MM.1S (cell line): ENCODE measurements around the gene MNT.

Source experiments
- DNase-seq: peaks from one replicate; pipeline ENCODE4 v3.0.0-alpha.2; 2015
- H2AFZ ChIP-seq: fragments of 300-600 bp; sonication (generic); 2 replicates; pipeline ENCODE4 v1.6.0; 2016; ENCODE audit warnings: antibody characterized with exemption, low read length
- H3F3A ChIP-seq: fragments of 300-600 bp; sonication (generic); 2 replicates; pipeline ENCODE4 v1.6.1; 2016; ENCODE audit warnings: mild to moderate bottlenecking, antibody characterized with exemption, low read length, moderate library complexity, mixed read lengths; ENCODE audit not compliant: insufficient read depth
- H3K27ac ChIP-seq: fragments of 300-600 bp; sonication (generic); 2 replicates; pipeline ENCODE4 v1.5.1; 2016; ENCODE audit warnings: mild to moderate bottlenecking, low read length
- H3K27me3 ChIP-seq: fragments of 300-600 bp; sonication (generic); replicated peaks from 2 replicates; pipeline ENCODE4 v1.6.0; 2016; ENCODE audit warnings: low read length; ENCODE audit not compliant: insufficient read depth
- H3K36me3 ChIP-seq: fragments of 300-600 bp; sonication (generic); replicated peaks from 2 replicates; pipeline ENCODE4 v1.6.1; 2016; ENCODE audit warnings: mild to moderate bottlenecking, low read length, mixed read lengths; ENCODE audit not compliant: insufficient read depth
- H3K4me1 ChIP-seq: fragments of 300-600 bp; sonication (generic); 2 replicates; pipeline ENCODE4 v1.6.1; 2016; ENCODE audit warnings: low read length, mixed read lengths
- H3K4me2 ChIP-seq: fragments of 300-600 bp; sonication (generic); 2 replicates; pipeline ENCODE4 v1.6.0; 2016; ENCODE audit warnings: low read depth, low read length
- H3K4me3 ChIP-seq: fragments of 300-600 bp; sonication (generic); 2 replicates; pipeline ENCODE4 v1.5.1; 2016; ENCODE audit warnings: low read length, mixed read lengths
- H3K79me2 ChIP-seq: fragments of 300-600 bp; sonication (generic); 2 replicates; pipeline ENCODE4 v1.6.1; 2016; ENCODE audit warnings: mixed run types, low read length, mixed read lengths
- H3K9ac ChIP-seq: fragments of 300-600 bp; sonication (generic); 2 replicates; pipeline ENCODE4 v1.6.1; 2016; ENCODE audit warnings: low read length, mixed read lengths
- H3K9me2 ChIP-seq: fragments of 300-600 bp; sonication (generic); replicated peaks from 2 replicates; pipeline ENCODE4 v1.6.1; 2016; ENCODE audit warnings: mild to moderate bottlenecking, low read length, mixed read lengths; ENCODE audit not compliant: insufficient read depth
- H3K9me3 ChIP-seq: fragments of 300-600 bp; sonication (generic); replicated peaks from 2 replicates; pipeline ENCODE4 v1.6.1; 2016; ENCODE audit warnings: mild to moderate bottlenecking, low read length, mixed read lengths; ENCODE audit not compliant: insufficient read depth
- H4K20me1 ChIP-seq: fragments of 300-600 bp; sonication (generic); 2 replicates; pipeline ENCODE4 v1.6.1; 2016; ENCODE audit warnings: mild to moderate bottlenecking, low read length, moderate library complexity, mixed read lengths; ENCODE audit not compliant: insufficient read depth
- EZH2 ChIP-seq: fragments of 300-600 bp; sonication (generic); optimal IDR thresholded peaks from 2 replicates; pipeline ENCODE3; 2017; ENCODE audit warnings: low read depth, mild to moderate bottlenecking, antibody characterized with exemption, low read length, mixed read lengths
- EZH2phosphoT487 ChIP-seq: fragments of 300-600 bp; sonication (generic); IDR thresholded peaks from 2 replicates; pipeline ENCODE4 v1.6.1; 2018; ENCODE audit warnings: antibody characterized with exemption, low read length
- TF ChIP-seq, protein P1 (sequence below): fragments of 300-600 bp; sonication (generic); IDR thresholded peaks from 2 replicates; pipeline ENCODE4 v1.5.1; 2016; ENCODE audit warnings: antibody characterized with exemption, low read length, mixed read lengths

Gene MNT

DNA sequence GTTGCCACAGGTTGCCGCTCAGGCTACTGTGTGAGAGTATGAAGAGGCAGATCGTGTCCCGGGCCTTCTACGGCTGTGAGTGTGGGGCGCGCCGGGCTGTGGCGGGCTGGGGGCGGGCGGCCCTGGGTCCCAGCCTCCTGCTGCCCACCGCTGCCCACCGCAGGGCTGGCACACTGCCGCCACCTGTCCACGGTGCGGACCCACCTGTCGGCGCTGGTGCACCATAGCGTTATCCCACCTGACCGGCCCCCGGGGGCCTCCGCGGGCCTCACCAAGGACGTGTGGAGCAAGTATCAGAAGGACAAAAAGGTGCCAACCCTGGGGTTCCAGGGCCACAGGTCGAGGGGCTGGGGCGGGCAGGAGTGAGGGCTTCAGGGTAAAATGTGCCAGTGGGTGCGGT lies 28.7 kb downstream of the MNT start:
- no peak overlapping the region for H3K4me3 ChIP-seq
- H3K9me2 ChIP-seq: no peaks in the 10 kb centered on the region
- H3K27me3 ChIP-seq: no peaks in the 10 kb centered on the region
- no peak for TF ChIP-seq EZH2
- TF ChIP-seq, protein P1, sequence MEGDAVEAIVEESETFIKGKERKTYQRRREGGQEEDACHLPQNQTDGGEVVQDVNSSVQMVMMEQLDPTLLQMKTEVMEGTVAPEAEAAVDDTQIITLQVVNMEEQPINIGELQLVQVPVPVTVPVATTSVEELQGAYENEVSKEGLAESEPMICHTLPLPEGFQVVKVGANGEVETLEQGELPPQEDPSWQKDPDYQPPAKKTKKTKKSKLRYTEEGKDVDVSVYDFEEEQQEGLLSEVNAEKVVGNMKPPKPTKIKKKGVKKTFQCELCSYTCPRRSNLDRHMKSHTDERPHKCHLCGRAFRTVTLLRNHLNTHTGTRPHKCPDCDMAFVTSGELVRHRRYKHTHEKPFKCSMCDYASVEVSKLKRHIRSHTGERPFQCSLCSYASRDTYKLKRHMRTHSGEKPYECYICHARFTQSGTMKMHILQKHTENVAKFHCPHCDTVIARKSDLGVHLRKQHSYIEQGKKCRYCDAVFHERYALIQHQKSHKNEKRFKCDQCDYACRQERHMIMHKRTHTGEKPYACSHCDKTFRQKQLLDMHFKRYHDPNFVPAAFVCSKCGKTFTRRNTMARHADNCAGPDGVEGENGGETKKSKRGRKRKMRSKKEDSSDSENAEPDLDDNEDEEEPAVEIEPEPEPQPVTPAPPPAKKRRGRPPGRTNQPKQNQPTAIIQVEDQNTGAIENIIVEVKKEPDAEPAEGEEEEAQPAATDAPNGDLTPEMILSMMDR: no peak
- no peak for TF ChIP-seq EZH2phosphoT487
- H3K79me2 ChIP-seq: no peaks in the 10 kb centered on the region
- no peaks in the 10 kb centered on the region for H3K4me1 ChIP-seq
- H3F3A ChIP-seq: no peaks in the 10 kb centered on the region
- H3K36me3 ChIP-seq: no peaks in the 10 kb centered on the region
- H3K27ac ChIP-seq: no peak overlapping the region
- no peak for DNase-seq
- H4K20me1 ChIP-seq: no peaks in the 10 kb centered on the region
- no peak overlapping the region for H3K4me2 ChIP-seq
- no peak overlapping the region for H3K9ac ChIP-seq
- no peak overlapping the region for H2AFZ ChIP-seq
- no peaks in the 10 kb centered on the region for H3K9me3 ChIP-seq

DNA sequence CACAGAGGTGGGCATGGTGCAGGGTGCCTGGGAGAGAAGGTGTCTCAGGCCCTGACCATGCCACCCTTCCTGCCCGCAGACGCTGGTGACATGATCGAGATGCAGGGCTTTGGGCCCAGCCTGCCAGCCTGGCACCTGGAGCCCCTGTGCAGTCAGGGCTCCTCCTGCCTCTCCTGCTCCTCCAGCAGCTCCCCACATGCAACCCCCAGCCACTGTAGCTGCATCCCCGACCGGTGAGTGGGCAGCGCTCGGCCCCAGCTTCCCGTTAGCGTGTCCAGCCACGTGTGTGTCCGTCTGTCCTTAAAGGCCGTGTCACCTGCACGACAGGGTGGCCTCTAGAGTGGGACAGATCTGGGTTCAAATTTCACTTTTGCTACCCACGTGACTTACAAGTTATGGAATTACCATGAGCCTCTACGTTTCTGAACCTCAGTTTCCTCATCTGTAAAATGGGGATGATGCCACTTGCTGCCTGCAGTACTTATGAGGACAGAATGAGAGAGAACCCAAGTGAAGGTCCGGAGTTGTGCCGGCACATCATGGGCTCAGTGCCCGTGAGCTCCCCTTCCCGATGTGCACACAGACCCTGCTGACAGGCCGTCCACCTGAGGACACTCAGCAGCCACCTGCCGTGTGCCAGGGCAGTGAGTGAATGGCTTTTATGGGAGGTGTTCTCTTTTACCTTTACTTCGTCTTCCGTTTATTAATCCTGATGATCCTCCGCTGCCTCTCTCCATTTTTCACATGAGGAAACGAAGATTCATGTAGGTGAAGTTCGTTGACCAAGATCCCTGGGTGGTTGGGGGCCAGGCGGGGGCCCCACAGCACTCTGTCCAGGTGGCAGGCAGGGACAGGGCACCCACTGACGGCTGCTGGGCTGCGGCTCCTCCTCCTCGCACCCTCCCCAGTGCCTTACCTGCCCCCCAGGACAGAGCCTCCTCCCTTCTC lies 29.4 kb downstream of the MNT start:
- H3K36me3 ChIP-seq: no peaks in the 10 kb centered on the region
- H3K4me3 ChIP-seq: no peak overlapping the region
- no peaks in the 10 kb centered on the region for H3K27me3 ChIP-seq
- no peaks in the 10 kb centered on the region for H3K9me3 ChIP-seq
- TF ChIP-seq EZH2 (no peak), EZH2phosphoT487 (no peak)
- TF ChIP-seq, protein P1: no peak
- H3F3A ChIP-seq: no peaks in the 10 kb centered on the region
- H3K79me2 ChIP-seq: no peaks in the 10 kb centered on the region
- H3K4me1 ChIP-seq: no peaks in the 10 kb centered on the region
- H3K4me2 ChIP-seq: no peak overlapping the region
- DNase-seq: no peak
- H3K9me2 ChIP-seq: no peaks in the 10 kb centered on the region
- H3K27ac ChIP-seq: no peak overlapping the region
- H3K9ac ChIP-seq: no peak overlapping the region
- no peaks in the 10 kb centered on the region for H4K20me1 ChIP-seq
- H2AFZ ChIP-seq: no peak overlapping the region

DNA sequence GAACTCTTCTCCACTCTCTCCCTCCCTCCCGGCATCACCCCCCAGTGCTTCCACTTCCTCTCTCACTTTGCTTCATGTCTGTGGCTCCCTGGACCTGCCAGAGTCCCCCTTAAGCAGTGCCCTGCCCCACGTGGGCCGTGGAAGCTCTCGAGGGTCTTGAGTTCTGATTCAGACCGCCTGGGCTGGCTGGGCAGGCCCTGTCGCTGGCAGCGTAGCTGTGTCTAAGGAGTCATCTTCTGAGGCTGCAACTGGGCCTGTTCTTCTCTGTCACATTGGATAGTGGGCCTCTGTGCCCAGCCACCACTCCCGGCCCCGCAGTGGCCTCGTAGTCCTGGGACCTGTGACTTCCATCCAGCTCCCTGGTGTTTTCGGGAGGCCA lies 30.7 kb downstream of the MNT start:
- no peaks in the 10 kb centered on the region for H3K9me3 ChIP-seq
- H2AFZ ChIP-seq: no peak overlapping the region
- TF ChIP-seq, protein P1: no peak
- no peak for TF ChIP-seq EZH2phosphoT487
- TF ChIP-seq EZH2: no peak
- H3K27ac ChIP-seq: no peak overlapping the region
- H3K4me3 ChIP-seq: no peak overlapping the region
- no peaks in the 10 kb centered on the region for H3K27me3 ChIP-seq
- no peak for DNase-seq
- no peak overlapping the region for H3K4me2 ChIP-seq
- no peak overlapping the region for H3K9ac ChIP-seq
- no peaks in the 10 kb centered on the region for H4K20me1 ChIP-seq
- H3K36me3 ChIP-seq: no peaks in the 10 kb centered on the region
- H3K79me2 ChIP-seq: no peaks in the 10 kb centered on the region
- H3F3A ChIP-seq: no peaks in the 10 kb centered on the region
- H3K4me1 ChIP-seq: no peaks in the 10 kb centered on the region
- no peaks in the 10 kb centered on the region for H3K9me2 ChIP-seq
